Amniotic stem cell (primary cell): ENCODE results near the gene POTEJ.
"Not testable (repeated sequence)": the region's sequence is repeated elsewhere in the genome, so short reads cannot be mapped to it uniquely, and the experiment has no call there.

Experiments
- DNase-seq: peaks from one replicate; lab custom pipeline; 2025; lab: John Stamatoyannopoulos, UW

POTEJ gene

DNA sequence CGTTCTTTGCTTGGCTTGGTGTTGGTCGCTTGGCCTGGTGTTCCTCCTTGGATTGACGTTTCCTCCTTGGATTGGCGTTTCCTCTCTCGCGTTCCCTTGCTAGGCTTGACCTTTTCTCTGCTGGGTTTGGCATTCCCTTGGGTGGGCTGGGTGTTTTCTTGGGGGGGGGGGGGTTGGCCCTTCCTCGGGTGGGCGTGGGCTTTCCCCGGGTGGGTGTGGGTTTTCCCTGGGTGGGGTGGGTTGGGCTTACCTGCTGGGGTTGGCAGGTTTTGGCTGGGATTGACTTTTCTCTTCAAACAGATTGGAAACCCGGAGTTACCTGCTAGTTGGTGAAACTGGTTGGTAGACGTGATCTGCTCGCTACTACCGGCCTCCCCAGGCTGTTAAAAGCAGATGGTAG, at the start of gene POTEJ:
POTEJ (plus strand) TSS at position 301 of the 400 bp plus-strand sequence; CDS start at position 394, 93 bp downstream.
- not testable (repeated sequence) for DNase-seq

- DNase-seq = not testable (repeated sequence)
These were observed 45.1 kb upstream of the POTEJ start for GRCh38 chr2:130566165-130566564.

GRCh38 chr2:130571929-130572328, 39.3 kb upstream of the POTEJ start:
- DNase-seq = not testable (repeated sequence)

DNA sequence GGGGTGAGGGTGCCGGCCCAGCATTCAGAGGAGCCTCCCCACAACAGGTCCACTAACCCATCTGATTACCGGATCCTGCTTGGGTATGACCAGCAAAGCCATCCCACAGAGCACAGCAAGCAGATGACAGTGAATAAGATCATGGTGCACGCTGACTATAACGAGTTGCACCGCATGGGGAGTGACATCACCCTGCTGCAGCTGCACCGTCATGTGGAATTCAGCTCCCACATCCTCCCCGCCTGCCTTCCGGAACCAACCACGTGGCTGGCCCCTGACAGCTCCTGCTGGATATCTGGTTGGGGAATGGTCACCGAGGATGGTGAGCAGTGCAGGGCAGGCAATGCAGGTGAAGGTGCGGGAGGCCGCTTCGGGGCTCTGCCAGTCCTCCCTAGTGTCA, 37.0 kb upstream of the POTEJ start:
- DNase-seq = not testable (repeated sequence)

DNA sequence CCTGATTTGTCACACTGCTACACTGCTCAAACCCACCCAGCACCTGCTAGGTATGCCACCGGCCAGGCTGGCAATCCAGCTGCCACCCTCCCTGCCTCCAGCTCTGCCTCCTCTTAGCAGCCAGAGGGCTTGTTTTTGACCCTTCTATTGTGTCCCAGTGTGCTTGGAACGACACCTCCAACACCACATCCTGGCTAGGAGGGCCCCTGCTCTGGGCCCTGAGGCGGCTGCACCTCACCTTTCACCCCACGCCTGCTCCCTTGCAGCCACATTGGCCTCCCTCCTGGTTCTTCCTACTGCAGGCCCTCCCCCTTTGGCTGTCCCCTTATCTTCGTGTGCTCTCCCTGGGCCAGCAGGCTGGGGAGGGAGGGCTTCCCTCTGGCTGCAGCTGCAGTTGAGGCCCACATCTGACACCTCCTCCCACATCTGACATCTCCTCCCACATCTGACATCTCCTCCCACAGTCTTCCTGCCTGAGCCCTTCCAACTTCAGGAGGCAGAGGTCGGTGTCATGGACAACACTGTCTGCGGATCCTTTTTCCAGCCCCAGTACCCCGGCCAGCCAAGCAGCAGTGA, 34.9 kb upstream of the POTEJ start:
- DNase-seq = not testable (repeated sequence)

DNA sequence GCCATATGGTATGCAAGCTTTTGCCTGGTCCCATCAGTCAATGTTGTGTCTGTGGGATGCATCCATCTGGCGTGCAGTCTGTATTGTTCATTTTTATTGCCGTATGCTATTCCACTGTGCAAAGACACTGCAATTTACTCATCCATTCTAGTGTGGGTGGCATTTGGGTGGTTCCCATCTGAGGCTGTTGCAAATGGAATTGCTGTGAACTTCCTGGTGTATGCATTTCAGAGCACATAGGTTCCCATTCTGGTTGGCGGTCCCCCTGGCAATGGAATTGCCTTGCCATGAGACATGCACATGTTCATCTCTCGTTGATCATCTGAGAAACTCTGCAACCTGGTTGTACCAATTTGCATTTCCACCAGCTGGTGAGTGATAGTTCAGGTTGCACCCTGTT, 33.7 kb upstream of the POTEJ start:
- DNase-seq = not testable (repeated sequence)

DNA sequence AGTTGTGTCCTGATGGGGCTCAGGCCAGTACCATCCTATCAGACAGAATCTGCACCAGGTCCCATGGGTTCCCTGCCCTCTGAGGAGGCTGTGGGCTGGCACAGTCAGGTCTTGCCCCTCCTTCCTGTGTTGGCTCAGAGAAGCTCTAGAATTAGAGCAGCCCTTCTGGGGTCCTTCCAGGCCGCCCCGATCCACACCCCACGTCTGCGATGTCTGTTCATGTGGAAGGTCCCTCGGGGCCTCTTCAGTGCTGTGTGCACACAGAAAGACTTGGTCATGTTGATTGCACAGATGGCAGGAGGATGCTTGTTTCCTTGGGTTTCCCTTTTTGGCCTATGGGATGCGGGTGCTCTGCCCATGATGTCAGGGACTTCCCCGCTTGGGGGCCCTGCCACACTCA, 32.1 kb upstream of the POTEJ start:
- DNase-seq = not testable (repeated sequence)

DNA sequence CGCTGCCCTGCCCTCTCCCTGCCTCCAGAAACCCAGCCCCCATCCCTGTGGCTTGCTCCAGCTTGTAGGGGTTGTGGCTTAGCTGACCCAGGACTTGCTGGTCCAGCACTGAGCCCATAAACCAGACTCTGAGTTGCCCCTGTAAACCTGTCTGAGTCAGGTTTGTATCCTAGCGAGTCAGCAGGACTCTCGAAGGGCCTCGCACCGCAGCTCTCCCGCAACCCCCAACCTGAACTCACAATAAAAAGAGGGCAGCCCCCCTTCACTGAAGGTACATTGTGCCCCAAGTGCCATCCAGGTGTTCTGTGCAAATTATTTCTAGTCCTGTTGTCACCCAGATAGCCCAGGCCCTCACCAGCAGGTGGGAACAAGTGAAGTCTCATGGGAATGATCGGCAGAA, 29.7 kb upstream of the POTEJ start:
- not testable (repeated sequence) for DNase-seq

DNA sequence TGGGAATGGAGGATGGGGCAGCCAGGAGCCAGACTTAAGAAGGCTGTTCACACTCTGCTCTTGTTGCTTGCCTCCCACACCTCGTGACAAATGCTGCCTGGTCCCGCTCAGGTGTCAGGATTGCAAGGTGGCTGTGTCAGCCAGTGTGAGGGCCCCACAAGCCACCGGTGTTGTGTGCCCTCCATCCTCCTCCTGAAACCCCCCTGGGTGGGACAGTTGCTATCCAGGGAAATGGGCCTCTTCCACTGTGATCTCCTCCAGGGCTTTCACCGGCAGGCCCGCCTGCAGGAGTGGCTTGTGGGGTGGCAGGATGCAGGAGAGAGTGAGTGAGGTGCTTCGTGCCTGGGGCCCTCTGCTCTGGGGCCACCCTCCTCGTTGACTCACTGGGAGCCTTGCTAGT, 28.3 kb upstream of the POTEJ start:
- DNase-seq = not testable (repeated sequence)

DNA sequence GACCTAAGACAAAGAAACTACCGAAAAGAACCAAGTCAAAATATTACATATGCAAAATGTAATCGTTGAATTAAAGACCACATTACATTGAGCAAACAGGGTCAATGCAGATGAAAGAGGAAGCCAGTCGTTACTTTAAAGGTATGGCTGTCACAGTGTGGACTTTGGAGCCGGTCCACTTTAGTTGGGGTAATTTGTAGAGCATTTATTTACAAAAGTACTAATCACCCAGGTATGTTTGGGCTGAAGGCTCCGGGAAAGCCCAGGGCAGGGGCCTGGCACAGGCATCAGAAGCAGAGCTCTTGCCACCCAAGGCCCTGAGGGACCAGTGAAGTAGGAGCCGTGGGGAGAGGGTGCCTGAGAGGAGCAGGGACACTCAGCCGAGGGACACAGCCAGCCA, 27.7 kb upstream of the POTEJ start:
- not testable (repeated sequence) for DNase-seq

DNA sequence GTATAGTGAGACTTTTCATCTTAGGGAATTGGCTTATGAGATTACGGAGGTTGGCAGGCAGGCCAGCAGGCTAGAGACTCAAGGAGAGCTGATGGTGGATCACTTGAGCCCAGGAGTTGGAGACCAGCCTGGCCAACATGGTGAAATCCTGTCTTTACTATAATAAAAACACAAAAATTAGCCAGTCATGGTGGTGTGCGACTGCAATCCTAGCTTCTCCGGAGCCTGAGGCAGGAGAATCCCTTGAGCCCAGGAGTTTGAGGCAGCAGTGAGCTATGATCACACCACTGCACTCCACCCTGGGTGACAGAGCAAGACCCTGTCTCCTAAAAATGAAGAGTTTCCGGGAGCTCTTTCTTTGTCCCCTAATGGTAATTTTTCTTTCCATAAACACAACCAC, 26.5 kb upstream of the POTEJ start:
- DNase-seq = not testable (repeated sequence)

GRCh38 chr2:130588688-130589458, 22.4 kb upstream of the POTEJ start:
- not testable (repeated sequence) for DNase-seq

DNA sequence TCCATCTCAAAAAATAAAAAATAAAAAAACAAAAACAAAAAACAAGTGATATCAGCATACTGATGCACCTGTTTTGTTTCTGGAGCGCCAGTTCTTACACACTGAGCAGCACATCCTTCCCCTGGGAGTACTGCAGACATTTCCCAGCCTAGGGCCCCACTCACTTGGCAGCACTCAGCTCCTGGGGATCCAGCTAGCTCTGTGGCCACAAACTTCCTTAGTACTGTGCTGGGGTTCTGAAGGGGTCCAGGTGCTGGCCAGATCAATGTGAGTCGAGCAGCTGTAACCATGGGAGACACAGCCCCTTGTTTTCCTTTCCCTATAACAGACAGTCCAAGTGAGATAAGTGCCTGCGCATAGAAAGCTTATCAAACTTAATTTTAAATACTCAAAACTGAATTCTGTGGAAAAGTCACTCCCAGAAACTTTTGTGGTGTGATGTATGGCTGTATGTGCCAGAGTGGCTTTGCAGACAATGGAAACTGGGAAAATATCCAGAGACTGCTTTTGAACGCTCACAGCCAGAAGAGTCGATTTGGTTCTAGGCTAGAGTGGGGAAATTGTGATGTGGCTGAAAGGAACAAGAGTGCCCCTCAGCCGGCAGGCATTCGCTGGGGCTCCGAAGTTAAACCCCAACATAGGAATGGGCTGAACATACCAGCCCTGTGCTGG, 20.9 kb upstream of the POTEJ start:
- not testable (repeated sequence) for DNase-seq

DNA sequence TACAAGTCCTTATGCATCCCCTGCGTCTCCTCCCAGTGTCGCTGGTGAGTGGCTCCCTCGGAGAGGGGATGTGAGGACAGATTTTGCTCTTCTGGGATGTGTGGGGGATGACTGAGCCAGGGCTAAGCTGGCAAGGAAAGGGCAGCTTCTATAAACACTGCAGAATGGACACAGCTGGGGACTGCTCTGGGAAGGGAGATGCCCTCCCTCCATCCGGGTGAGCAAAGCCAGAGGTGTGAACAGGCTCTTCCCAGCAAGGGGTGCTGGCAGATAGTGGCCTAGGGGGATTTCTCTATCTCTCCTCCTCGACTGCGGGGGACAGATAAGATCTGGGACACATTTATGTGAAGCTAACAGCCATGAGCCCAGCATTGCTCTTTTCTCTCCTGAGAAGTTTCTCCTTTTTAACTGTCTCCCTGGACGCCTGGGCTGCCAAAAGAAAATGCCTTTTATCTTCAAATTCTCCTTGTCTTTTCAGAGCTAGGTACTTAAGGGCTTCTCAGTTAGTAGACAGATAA, 20.3 kb upstream of the POTEJ start:
- DNase-seq = not testable (repeated sequence)

GRCh38 chr2:130592791-130593414, 18.3 kb upstream of the POTEJ start:
- not testable (repeated sequence) for DNase-seq

DNA sequence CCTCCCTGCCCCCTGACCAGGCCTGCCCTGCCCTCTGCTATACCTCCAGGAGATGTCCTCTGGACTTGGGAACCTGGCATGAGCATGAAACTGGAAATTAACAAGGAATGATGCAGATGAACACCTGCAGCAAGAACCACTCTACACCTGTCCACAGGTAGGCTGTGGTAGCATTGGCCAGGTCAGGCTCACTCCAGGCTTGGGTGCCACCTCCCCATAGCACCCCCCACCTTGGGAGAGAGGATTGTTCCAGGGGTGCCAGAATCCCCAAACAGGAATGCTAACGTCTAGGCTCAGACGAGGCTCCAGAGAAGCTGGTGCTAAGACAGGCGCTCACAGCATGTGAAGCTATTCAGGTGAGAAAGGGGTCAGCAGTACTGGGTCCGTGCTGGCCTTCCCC, 17.2 kb upstream of the POTEJ start:
- DNase-seq = not testable (repeated sequence)

GRCh38 chr2:130596757-130597156, 14.5 kb upstream of the POTEJ start:
- not testable (repeated sequence) for DNase-seq

GRCh38 chr2:130597994-130598393, 13.2 kb upstream of the POTEJ start:
- DNase-seq = not testable (repeated sequence)

GRCh38 chr2:130598463-130598862, 12.8 kb upstream of the POTEJ start:
- not testable (repeated sequence) for DNase-seq

DNA sequence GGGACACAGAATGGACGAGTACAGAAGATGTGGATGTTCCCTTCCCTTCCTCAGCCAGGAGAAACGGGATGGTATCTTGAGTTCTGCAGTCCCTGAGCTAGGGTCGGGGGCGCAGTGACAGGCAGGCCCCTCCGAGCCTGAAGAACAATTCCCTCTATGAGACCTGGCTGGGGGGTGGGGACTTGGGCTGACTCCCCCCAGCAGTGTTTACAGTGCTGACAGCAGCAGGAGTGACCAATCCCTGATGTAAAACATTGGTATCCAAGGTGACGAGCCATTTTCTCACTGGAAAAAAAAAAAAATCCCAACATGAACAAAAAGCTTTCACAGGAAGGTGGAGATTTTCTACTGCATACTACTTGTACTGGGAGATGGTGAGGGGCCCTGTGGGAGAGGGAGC, 11.8 kb upstream of the POTEJ start, which contains the start of gene CFC1:
CFC1 (minus strand) TSS at position 183 of the 400 bp plus-strand sequence. CDS start 288 bp downstream, outside the sequence.
- not testable (repeated sequence) for DNase-seq

DNA sequence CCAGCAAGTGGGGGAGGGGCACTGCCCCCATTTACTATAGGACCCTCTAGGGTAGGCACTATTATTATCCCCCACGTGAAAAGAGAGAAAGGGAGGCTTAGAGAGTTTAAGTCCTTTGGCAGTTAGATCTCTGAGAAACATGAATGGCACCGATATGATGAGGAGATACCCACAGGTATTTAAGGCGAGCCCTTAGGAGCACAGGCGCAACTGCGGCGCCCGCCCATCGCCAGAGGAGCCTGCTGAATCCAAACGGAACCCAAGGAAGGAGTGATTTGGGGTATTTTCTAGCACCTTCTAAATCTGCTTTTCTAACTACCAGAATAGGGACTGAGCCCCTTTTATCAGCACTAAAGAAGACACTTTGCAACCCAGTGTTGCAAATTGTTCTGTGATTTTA, 11.3 kb upstream of the POTEJ start:
- DNase-seq = not testable (repeated sequence)
